GM19193 (cell line): Measurements from ENCODE around the gene RPL18A.

Experiments used
- POLR2A ChIP-seq: IDR thresholded peaks from 4 replicates; pipeline ENCODE4 v1.6.1; 2011; ENCODE audit not compliant: insufficient read depth, insufficient read length; ENCODE audit errors: extremely low read depth

Gene RPL18A

DNA sequence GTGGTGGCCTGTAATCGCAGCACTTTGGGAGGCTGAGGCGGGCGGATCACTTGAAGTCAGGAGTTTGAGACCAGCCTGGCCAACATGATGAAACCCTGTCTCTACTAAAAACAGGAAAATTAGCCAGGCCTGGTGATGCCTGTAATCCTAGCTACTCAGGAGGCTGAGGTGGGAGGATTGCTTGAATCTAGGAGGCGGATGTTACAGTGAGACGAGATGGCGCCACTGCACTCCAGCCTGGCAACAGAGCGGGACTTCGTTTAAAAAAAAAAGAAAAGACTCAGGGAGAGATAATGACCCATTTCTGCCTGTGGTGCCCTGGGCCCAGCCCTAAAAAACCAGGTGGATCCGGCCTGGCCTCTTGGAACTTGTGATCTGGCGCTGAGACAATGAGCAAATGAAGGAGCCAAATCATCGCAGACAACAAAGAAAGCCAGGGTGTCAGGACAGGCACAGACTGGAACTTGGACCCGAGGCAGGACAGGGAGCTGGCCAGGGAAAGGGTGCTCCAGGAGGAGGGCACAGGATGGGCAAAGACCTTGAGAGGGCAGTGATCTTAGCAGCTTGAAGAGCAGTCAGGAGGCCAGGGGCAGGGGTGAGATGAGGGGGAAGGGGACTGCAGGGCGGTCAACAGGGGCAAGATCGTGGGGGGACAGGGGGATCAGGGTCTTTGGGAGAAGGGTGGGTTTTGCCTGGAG, 11.0 kb upstream of the RPL18A start:
- no peak for TF ChIP-seq POLR2A

DNA sequence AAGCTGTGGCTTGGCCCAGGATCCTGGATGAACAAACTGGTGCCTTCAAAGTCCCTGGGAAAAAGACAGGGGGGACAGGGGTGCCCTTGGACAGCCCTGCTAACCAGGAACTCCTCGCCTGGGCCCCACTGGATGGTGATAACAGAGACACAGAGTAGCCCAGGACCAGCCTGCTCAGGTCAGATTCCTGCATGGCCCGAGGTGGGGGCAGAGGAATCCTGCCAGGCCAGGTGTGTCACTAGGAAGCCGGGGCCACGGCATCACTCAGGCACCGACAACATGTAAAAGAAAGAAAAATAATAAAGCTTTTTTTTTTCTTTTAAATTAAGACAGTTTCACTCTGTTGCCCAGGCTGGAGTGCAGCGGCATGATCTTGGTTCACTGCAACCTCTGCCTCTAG, 5.6 kb upstream of the RPL18A start:
- no peak for TF ChIP-seq POLR2A

DNA sequence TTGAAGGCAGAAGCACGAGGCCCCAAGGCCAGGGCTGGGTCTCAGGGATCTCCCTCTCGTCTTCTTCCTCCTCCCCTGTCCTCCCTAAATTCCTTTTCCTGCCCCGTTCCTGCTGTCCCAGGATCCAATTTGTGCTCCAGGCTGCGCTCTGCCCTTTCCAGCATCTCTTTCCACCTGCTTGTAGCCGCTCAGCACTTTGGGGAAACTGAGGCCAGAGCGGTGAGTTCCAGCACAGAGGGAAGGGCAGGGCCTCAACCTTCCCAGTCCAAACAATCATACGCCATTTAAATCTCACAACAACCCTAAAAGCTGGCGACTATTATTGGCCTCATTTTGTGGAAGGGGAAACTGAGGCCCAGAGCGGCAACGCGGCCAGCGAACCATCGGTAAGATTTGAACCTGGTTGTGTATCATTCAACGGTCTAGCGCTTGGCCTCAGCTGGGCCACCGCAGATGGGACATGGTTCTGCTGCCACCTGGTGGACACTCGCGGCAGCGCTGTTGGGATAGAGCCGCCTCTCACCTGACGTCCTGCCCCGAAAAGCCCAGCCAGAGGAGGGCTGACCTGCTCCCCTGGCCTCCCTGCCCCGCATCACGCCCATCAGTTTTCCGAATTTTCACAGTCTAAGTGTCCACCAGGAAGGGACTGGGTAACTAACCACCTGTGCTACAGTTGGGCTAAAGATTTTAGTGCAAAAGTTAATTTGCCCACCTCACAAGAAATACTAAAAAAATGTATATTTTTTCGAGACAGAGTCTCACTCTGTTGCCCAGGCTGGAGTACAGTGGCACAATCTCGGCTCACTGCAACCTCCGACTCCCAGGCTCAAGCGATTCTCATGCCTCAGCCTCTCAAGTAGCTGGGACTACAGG, 4.2 kb upstream of the RPL18A start:
- TF ChIP-seq POLR2A, result no peak

DNA sequence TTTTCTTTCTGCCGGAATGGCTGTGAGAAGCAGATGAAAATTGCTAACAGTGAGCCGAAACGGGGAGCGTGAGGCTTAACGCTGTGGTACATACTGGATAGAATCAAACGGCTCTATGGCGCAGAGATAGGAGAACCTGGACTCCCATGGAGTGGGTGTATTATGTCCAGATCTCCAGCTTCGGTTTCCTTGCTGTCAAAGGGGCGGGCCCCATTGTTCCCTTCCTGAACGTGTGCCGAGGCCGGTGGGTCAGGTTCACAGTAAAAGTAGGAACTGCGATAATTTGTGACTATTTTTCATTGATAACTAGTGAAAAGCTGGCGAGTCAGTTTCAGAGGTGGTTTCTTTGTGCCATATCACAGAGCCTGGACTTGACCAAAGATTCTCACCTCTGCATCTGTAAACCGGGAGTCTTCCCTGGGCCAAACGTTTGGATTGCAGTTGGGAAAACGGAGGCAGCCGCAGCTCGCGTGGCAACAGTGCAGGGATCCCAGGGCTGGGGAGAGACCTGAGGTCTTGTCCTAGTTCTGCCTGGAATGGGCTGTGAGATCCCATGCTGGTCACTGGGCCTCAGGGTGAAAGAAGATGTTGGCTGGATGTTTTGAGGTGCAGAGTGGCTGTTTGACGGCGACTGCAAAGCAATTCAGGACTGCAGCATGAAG, 752 bp downstream of the RPL18A start:
- no peak for TF ChIP-seq POLR2A

DNA sequence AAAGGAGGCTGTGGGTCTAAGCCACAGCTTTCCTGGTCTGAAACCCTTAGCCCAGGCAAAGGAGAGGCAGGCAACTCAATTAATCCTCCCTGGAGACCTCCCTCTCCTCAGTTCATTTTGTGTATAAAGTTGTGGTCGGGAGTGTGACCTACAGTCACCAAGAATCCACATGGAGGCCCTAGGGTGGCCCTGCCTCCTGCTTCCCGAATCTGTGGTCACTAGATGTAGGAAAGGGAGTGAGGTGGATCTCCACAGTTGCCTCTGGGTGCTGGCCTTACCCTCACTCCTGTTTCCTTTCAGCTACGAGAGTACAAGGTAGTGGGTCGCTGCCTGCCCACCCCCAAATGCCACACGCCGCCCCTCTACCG, 1.3 kb downstream of the RPL18A start:
- no peak for TF ChIP-seq POLR2A

DNA sequence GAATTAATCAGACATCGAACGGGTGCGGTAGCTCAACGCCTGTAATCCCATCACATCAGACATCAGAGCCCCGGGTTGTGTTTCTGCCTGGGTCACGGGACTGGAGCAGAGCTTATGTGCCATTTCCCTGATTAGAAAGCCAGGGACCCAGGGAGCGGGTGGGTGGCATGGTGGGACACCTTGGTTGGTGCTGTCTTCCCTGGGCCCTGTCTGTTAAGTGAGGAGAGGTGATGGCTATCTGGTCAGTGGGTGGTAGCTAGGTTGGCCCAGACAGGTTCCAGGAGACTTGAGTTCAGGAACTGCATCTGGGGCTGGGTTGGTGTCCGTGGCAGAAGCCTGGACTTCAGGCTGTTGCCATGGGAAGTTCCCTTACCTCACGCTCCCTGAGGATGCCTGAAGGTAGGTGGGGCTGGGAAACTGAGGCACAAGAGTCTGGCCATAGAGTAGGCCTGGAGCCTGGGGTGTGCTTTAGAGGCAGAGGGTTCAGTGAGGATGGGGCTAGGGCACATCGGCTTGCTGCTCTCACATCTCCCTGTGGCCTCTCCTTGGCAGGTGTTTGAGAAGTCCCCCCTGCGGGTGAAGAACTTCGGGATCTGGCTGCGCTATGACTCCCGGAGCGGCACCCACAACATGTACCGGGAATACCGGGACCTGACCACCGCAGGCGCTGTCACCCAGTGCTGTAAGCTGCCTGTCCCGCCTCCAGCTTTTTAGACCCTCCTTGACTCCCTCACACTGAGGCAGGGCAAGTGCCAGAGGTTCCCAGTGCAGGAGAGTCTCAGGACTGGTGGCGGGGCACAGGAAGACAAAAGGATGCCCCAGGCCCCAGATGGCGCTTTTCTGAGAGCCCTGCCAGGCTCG, 2.1 kb downstream of the RPL18A start:
- peak; percentile 18 for TF ChIP-seq POLR2A

DNA sequence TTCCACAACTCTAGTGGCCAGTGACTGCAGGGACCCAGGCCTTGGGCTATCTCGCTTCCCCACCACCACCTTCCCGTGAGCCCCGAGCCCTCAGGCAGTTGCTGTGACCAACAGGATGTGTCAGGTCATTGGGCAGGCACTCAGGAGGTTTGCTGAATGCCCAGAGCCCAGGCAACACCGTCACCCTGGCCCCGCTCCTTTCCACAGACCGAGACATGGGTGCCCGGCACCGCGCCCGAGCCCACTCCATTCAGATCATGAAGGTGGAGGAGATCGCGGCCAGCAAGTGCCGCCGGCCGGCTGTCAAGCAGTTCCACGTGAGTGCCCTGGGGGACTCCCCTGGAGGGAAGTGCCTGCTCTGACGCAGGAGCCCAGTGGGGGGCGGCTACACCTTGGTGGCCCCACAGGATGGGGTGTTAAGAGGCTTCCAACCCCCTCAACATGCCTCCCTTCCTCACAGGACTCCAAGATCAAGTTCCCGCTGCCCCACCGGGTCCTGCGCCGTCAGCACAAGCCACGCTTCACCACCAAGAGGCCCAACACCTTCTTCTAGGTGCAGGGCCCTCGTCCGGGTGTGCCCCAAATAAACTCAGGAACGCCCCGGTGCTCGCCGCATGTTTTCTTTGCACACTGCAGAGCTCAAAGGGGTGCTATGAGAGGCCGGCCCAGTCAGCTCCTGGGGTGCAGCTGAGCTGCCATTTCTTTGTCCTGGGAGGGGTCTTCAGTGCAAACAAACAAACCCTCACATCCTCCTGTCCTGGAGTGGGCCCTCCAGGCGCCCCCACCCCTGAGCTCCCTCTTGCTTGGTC, 3.2 kb downstream of the RPL18A start:
- TF ChIP-seq POLR2A, result no peak

DNA sequence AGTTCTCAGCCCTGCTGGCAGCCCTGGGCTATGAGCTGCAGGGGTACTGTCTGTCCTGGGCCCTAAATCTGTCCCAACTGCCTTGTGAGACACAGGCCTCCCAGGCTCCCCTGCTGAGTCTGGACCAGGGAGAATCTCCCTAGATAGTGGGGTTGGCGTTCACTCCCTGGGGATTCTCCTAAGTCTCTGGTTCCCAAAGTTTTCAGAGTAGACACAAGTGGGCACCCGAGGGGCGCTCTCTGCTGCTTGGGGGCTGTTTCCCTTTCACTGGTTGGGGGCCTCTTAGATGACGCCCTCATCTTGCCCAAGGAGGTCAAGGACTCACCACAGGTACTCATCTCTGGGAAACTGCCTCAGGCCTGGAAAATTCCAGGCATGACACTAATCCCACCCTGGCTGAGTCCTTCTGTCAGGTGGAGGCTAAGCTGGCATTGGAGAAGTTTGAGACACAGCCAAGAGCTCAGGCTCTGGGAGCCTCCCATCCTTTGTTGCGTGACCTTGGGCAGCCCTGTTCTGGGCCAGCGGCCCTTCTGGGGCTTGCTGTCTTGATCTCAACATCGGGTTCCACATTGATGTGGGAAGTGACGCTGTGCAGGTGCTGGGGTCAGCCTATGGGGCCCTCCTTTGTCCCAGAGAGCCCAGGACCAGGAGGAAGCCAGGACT, 3.9 kb downstream of the RPL18A start:
- no peak for TF ChIP-seq POLR2A

DNA sequence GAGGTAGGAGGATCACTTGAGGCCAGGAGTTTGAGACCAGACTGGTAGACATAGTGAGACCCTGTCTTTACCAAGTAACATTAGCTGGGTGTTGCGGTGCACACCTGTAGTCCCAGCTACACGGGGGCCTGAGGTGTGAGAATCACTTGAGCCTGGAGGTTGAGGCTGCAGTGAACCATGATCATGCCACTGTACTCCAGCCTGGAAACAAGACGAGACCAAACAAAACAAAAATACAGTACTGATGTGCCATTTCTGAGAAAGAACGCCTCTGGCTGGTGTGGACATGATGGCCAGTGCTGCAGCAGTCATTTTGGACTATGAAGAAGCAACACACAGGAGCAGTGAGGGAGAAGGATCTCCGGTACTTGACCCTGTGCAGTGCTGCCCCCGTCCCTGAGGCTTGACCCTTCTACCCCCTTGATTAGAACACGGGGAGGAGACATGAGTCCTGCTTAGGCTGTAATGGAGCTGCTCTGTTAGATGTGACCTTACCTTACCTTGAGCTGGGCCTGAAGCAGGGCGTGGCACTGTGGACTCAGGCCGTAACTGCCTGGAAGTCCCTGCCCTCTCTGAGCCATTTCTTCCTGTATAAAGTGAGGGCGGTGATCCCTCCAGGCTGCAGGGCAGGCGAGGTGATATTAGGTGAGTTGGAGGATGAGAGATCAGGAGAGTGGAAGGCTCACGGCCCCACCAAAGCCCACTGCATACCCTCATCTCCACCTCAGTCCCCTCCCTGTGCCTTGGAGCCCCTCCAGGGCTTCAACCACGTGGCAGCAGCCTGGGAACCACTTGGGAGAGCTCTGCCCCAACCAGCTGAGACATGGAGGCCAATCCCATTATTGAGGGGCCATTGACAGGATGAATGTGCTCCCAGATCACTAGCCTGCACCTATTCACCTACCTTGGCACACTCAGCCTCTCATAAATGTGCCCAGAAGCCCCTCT, 5.9 kb downstream of the RPL18A start:
- peak; percentile 57 for TF ChIP-seq POLR2A

DNA sequence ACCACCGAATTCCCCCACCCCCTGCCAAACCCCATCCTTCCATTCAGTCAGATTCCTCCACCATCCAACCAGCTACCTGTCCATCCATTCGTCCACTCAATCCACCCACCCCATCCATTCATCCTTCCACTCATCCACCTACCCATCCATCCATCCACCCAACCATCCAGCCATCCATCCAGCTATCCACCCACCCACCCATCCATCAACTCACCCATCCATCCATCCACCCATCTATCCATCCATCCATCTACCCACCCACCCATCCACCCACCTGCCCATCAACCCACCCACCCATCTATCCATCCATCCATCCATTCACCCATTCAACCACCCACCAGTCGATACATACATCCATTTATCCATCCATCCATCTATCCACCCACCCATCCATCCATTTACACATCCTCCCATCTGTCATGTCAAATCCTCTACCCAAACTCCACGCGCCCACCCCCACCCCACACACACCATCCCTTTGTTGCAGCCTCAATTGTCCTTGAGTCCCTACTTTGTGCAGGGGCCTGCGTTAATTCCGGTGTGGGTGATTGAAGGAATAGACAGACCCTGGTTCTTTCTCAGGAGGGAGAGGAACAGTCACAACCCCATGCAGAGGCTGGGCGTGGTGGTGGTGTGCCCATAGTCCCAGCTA, 6.7 kb downstream of the RPL18A start:
- no peak for TF ChIP-seq POLR2A

DNA sequence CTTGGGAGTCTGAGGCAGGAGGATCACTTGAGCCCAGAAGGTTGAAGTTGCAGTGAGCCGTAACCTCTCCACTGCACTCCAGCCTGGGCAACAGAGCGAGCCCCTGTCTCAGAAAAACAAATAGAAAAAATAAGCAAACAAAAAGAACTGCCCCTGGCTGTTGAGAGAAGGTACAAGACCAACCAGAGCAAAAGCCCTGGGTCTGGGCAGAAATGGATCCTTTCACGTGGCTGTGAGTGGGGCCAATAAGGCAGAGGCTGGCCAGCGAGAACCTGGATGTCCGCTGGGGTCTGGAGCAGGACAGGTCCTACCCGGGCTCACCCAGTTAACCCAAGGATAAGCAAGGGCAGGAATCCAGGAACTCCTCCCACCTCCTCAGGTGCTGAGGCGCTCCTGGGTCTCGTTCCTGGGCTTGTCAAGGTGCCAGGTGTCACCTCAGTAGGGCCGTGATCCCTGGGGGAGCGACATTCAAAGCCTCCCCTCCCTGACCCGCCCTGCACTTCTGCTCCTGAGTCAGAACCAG, 7.3 kb downstream of the RPL18A start:
- no peak for TF ChIP-seq POLR2A

DNA sequence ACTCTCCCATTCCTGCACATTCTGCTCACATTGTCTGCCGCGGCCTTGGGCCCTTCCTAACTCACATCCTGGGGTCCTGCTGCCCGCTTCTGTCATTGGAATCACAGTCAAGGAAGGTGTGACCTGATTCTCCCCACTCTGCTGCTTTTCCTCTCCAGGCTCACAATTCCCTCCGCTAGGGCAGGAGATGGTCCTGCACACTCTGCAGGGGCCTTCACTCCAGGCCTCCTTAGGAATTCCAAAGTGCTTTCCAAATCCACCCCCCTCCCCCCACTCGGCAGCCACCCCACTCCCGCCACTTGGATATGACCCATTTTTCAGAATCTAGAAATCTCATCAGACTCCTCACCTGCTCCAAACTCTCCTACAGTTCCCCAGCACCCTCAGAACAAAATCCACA, 9.0 kb downstream of the RPL18A start:
- no peak for TF ChIP-seq POLR2A
